HepG2 (cell line): ENCODE results near the gene NPW. TPM values are rescaled to one million over a fixed set of nuclear protein-coding genes. Genes with fewer than 3 reads are reported as not detected.
A peak's percentile ranks its signal among the peaks of the same experiment; 100 is the strongest.

Experiments
- ARID2 ChIP-seq: sonication (generic); formaldehyde crosslinking; IDR thresholded peaks from 2 replicates; pipeline ENCODE4 v1.8.1; 2022; ENCODE audit warnings: mild to moderate bottlenecking, missing genetic modification reagents, borderline replicate concordance
- CAMTA2 ChIP-seq: sonication (generic); formaldehyde crosslinking; IDR thresholded peaks from 2 replicates; pipeline ENCODE4 v1.4.0; 2020; ENCODE audit warnings: mild to moderate bottlenecking, missing genetic modification reagents, borderline replicate concordance
- FOXJ3 ChIP-seq: sonication (generic); formaldehyde crosslinking; IDR thresholded peaks from 2 replicates; pipeline ENCODE4 v1.4.0; 2020; ENCODE audit warnings: missing genetic modification reagents, mild to moderate bottlenecking, borderline replicate concordance
- GTF3A ChIP-seq: sonication (generic); formaldehyde crosslinking; conservative IDR thresholded peaks from 2 replicates; pipeline ENCODE4 v1.4.0; 2020; ENCODE audit warnings: mild to moderate bottlenecking, missing genetic modification reagents
- HNRNPH1 ChIP-seq: fragments of 200-400 bp; formaldehyde crosslinking; optimal IDR thresholded peaks from 2 replicates; pipeline ENCODE3; 2017; ENCODE audit warnings: mild to moderate bottlenecking, low read depth, low read length
- KAT7 ChIP-seq: IDR thresholded peaks from 2 replicates; pipeline ENCODE4 v1.6.1; 2018; ENCODE audit warnings: borderline replicate concordance, missing compliant biosample characterization
- MIER3 ChIP-seq: IDR thresholded peaks from 2 replicates; pipeline ENCODE4 v1.6.1; 2016; ENCODE audit warnings: missing compliant biosample characterization, borderline replicate concordance
- MTA3 ChIP-seq: sonication (generic); formaldehyde crosslinking; IDR thresholded peaks from 2 replicates; pipeline ENCODE4 v1.4.0; 2020; ENCODE audit warnings: missing genetic modification reagents
- PHF20 ChIP-seq: sonication (generic); formaldehyde crosslinking; IDR thresholded peaks from 2 replicates; pipeline ENCODE4 v1.5.0; 2020; ENCODE audit warnings: mild to moderate bottlenecking, missing genetic modification reagents
- RAD51 ChIP-seq: fragments of 450-650 bp; IDR thresholded peaks from 2 replicates; pipeline ENCODE4 v1.6.1; 2016; ENCODE audit warnings: borderline replicate concordance
- SIN3B ChIP-seq: fragments of 150-350 bp; IDR thresholded peaks from 2 replicates; pipeline ENCODE4 v1.6.1; 2014; ENCODE audit warnings: low read length
- YEATS4 ChIP-seq: sonication (generic); formaldehyde crosslinking; IDR thresholded peaks from 2 replicates; pipeline ENCODE4 v1.4.0; 2020; ENCODE audit warnings: missing genetic modification reagents, borderline replicate concordance
- ZBTB37 ChIP-seq: sonication (generic); formaldehyde crosslinking; IDR thresholded peaks from 2 replicates; pipeline ENCODE4 v1.4.0; 2020; ENCODE audit warnings: mild to moderate bottlenecking, missing genetic modification reagents
- ZNF280B ChIP-seq: sonication (generic); formaldehyde crosslinking; IDR thresholded peaks from 2 replicates; pipeline ENCODE4 v1.5.0; 2020; ENCODE audit warnings: missing genetic modification reagents, mild to moderate bottlenecking, borderline replicate concordance
- ZNF326 ChIP-seq: sonication (generic); formaldehyde crosslinking; IDR thresholded peaks from 2 replicates; pipeline ENCODE4 v1.4.0; 2020; ENCODE audit warnings: missing genetic modification reagents, borderline replicate concordance
- ZNF331 ChIP-seq: sonication (generic); formaldehyde crosslinking; IDR thresholded peaks from 2 replicates; pipeline ENCODE4 v1.4.0; 2020; ENCODE audit warnings: missing genetic modification reagents
- ZNF362 ChIP-seq: sonication (generic); formaldehyde crosslinking; IDR thresholded peaks from 2 replicates; pipeline ENCODE4 v1.4.0; 2020; ENCODE audit warnings: missing genetic modification reagents, mild to moderate bottlenecking, borderline replicate concordance
- ZNF567 ChIP-seq: sonication (generic); formaldehyde crosslinking; IDR thresholded peaks from 2 replicates; pipeline ENCODE4 v1.8.1; 2023; ENCODE audit warnings: mild to moderate bottlenecking, missing genetic modification reagents, borderline replicate concordance
- ZNF713 ChIP-seq: sonication (generic); formaldehyde crosslinking; IDR thresholded peaks from 2 replicates; pipeline ENCODE4 v1.4.0; 2020; ENCODE audit warnings: mild to moderate bottlenecking, missing genetic modification reagents
- ZSCAN22 ChIP-seq: sonication (generic); formaldehyde crosslinking; IDR thresholded peaks from 2 replicates; pipeline ENCODE4 v1.4.0; 2020; ENCODE audit warnings: mild to moderate bottlenecking, missing genetic modification reagents
- polyA plus RNA-seq, 8 experiments: library from polyadenylated mRNA; depleted of rRNA in 3 of 8; stranded (reverse) in 7 of 8; unstranded in 1 of 8; fragments of >200 nt; fragmentation: Illumina TruSeq in 4 of 8; extraction: Trizol in 4 of 8; gene quantifications; 2 replicates each; pipeline versions ENCODE4 v1.2.1 to v1.2.3, GENCODE V29; 2011 to 2016; ENCODE audit warnings: low read depth in 4 of 8, missing spikeins in 1 of 8, mixed read lengths in 1 of 8; ENCODE audit not compliant: insufficient read depth in 1 of 8
- total RNA-seq, 5 experiments: library from RNA; depleted of rRNA; stranded (reverse); fragments of >200 nt; fragmentation: Illumina TruSeq; extraction: Trizol; gene quantifications; 2 replicates each; pipeline ENCODE4 v1.2.3, GENCODE V29; 2016; ENCODE audit warnings: low read depth in 1 of 5

The NPW gene
- total and polyA plus RNA-seq, 2 of the 13 experiments (the other 11 are each of a cell fraction or from before 2014, with no cell fraction given): 0.24 to 0.97 TPM

- TF ChIP-seq HNRNPH1: no peak
- TF ChIP-seq RAD51: no peak
- TF ChIP-seq ZNF362 (CRISPR knock-in tag): peak; percentile 40; the same call in 1 of the 2 replicates
- TF ChIP-seq ARID2 (CRISPR knock-in tag): no peak; the same call in 1 of the 2 replicates
- TF ChIP-seq SIN3B: peak; percentile 92
- TF ChIP-seq ZSCAN22 (CRISPR knock-in tag): no peak
- no peak for TF ChIP-seq MTA3
- TF ChIP-seq ZNF713 (CRISPR knock-in tag): peak; percentile 96
- TF ChIP-seq ZNF567: peak; percentile 97
- peak; percentile 44; the same call in 1 of the 2 replicates for TF ChIP-seq FOXJ3 (CRISPR knock-in tag)
- peak; percentile 89; the same call in 1 of the 2 replicates for TF ChIP-seq YEATS4 (CRISPR knock-in tag)
- TF ChIP-seq ZNF331 (CRISPR knock-in tag): peak; percentile 94
- TF ChIP-seq ZNF326 (CRISPR knock-in tag): no peak
- peak; percentile 68; the same call in 1 of the 2 replicates for TF ChIP-seq ZNF280B (CRISPR knock-in tag)
- TF ChIP-seq ZBTB37 (CRISPR knock-in tag): no peak
- TF ChIP-seq MIER3 (CRISPR knock-in tag): peak; percentile 95; the same call in 1 of the 2 replicates
- peak; percentile 95 for TF ChIP-seq KAT7 (CRISPR knock-in tag)
- peak; percentile 82; the same call in 1 of the 2 replicates for TF ChIP-seq CAMTA2 (CRISPR knock-in tag)
- peak; percentile 82; the same call in 1 of the 2 replicates for TF ChIP-seq GTF3A (CRISPR knock-in tag)
- TF ChIP-seq PHF20 (CRISPR knock-in tag): peak; percentile 100
These were observed 47.6 kb upstream of the NPW start, which contains the start of gene TBL3 (continued) for GRCh38 chr16:1971796-1972489.
